ENCODE measurements around the gene GET3. TPM values are rescaled to one million over a fixed set of nuclear protein-coding genes. Genes with fewer than 3 reads are reported as not detected.

GET3 gene
- total and polyA plus RNA-seq, 2 of the 13 experiments (the other 11 are each of a cell fraction or from before 2014, with no cell fraction given): 57.7 to 59.4 TPM

DNA sequence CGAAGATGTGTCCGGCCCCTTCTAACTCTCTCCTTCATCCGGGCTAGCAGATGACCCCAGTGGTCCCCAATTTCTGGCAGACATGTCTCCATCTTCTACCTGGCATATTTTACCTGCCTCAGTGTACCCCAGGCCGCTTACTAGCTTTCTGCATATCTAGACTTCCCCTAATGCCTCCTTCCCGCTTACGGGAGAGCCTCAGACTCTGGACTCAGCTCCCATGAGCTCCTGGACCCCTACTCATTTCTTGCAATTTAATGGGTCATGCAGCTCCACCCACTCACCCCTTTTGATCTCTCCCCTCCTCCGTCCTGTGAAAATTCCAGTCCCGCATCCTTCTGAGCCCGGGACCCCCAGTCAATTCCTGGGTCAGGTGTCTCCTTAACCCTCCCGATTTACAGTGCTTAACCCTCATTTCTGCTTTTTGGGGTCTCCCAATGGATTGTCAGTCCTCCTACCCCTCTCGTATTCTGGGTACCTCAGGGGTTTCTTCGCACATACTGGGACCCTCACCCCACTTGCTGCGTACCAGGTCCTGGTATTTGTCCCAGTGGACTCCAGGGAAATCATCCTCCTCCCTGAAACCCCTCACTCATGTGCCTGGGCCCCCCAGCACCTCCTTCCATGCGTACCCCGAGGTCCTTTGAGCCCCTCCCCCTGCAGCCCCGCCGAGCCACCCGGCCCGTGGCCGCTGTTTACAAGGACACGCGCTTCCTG is 53.5 kb downstream of the GET3 start (continued):
- TF ChIP-seq ZFX (CRISPR knock-in tag; IDR thresholded peaks at IDR 0.05; ENCODE audit: low read depth) (no peak), ZNF446 (CRISPR knock-in tag; IDR thresholded peaks at IDR 0.05) (no peak), SNAPC2 (CRISPR knock-in tag; IDR thresholded peaks at IDR 0.05) (0 out of 2 replicates have a peak, but pooled peaks have one; percentile 64), AGO1 (IDR thresholded peaks at IDR 0.05; ENCODE audit: low read depth, low read length, poor library complexity, severe bottlenecking) (no peak), JUND (CRISPR knock-in tag; IDR thresholded peaks at IDR 0.05) (no peak), ZNF816 (CRISPR knock-in tag; IDR thresholded peaks at IDR 0.05; ENCODE audit: borderline replicate concordance) (peak; percentile 58; the same call in 1 of the 2 replicates), SATB2 (CRISPR knock-in tag; IDR thresholded peaks at IDR 0.05) (no peak), YEATS2 (CRISPR knock-in tag; IDR thresholded peaks at IDR 0.05; ENCODE audit: borderline replicate concordance) (no peak), ZNF224 (CRISPR knock-in tag; IDR thresholded peaks at IDR 0.05) (no peak), RAD21 (CRISPR knock-in tag; IDR thresholded peaks at IDR 0.05) (no peak)
- TF ChIP-seq, protein P1, sequence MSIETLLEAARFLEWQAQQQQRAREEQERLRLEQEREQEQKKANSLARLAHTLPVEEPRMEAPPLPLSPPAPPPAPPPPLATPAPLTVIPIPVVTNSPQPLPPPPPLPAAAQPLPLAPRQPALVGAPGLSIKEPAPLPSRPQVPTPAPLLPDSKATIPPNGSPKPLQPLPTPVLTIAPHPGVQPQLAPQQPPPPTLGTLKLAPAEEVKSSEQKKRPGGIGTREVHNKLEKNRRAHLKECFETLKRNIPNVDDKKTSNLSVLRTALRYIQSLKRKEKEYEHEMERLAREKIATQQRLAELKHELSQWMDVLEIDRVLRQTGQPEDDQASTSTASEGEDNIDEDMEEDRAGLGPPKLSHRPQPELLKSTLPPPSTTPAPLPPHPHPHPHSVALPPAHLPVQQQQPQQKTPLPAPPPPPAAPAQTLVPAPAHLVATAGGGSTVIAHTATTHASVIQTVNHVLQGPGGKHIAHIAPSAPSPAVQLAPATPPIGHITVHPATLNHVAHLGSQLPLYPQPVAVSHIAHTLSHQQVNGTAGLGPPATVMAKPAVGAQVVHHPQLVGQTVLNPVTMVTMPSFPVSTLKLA (IDR thresholded peaks at IDR 0.05): 0 out of 2 replicates have a peak, but pooled peaks have one; percentile 96
- TF ChIP-seq, protein P2, sequence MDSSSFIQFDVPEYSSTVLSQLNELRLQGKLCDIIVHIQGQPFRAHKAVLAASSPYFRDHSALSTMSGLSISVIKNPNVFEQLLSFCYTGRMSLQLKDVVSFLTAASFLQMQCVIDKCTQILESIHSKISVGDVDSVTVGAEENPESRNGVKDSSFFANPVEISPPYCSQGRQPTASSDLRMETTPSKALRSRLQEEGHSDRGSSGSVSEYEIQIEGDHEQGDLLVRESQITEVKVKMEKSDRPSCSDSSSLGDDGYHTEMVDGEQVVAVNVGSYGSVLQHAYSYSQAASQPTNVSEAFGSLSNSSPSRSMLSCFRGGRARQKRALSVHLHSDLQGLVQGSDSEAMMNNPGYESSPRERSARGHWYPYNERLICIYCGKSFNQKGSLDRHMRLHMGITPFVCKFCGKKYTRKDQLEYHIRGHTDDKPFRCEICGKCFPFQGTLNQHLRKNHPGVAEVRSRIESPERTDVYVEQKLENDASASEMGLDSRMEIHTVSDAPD (CRISPR knock-in tag; IDR thresholded peaks at IDR 0.05): 0 out of 2 replicates have a peak, but pooled peaks have one; percentile 40
- TF ChIP-seq, protein P3, sequence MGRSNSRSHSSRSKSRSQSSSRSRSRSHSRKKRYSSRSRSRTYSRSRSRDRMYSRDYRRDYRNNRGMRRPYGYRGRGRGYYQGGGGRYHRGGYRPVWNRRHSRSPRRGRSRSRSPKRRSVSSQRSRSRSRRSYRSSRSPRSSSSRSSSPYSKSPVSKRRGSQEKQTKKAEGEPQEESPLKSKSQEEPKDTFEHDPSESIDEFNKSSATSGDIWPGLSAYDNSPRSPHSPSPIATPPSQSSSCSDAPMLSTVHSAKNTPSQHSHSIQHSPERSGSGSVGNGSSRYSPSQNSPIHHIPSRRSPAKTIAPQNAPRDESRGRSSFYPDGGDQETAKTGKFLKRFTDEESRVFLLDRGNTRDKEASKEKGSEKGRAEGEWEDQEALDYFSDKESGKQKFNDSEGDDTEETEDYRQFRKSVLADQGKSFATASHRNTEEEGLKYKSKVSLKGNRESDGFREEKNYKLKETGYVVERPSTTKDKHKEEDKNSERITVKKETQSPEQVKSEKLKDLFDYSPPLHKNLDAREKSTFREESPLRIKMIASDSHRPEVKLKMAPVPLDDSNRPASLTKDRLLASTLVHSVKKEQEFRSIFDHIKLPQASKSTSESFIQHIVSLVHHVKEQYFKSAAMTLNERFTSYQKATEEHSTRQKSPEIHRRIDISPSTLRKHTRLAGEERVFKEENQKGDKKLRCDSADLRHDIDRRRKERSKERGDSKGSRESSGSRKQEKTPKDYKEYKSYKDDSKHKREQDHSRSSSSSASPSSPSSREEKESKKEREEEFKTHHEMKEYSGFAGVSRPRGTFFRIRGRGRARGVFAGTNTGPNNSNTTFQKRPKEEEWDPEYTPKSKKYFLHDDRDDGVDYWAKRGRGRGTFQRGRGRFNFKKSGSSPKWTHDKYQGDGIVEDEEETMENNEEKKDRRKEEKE (IDR thresholded peaks at IDR 0.05): no peak
- TF ChIP-seq, protein P4, sequence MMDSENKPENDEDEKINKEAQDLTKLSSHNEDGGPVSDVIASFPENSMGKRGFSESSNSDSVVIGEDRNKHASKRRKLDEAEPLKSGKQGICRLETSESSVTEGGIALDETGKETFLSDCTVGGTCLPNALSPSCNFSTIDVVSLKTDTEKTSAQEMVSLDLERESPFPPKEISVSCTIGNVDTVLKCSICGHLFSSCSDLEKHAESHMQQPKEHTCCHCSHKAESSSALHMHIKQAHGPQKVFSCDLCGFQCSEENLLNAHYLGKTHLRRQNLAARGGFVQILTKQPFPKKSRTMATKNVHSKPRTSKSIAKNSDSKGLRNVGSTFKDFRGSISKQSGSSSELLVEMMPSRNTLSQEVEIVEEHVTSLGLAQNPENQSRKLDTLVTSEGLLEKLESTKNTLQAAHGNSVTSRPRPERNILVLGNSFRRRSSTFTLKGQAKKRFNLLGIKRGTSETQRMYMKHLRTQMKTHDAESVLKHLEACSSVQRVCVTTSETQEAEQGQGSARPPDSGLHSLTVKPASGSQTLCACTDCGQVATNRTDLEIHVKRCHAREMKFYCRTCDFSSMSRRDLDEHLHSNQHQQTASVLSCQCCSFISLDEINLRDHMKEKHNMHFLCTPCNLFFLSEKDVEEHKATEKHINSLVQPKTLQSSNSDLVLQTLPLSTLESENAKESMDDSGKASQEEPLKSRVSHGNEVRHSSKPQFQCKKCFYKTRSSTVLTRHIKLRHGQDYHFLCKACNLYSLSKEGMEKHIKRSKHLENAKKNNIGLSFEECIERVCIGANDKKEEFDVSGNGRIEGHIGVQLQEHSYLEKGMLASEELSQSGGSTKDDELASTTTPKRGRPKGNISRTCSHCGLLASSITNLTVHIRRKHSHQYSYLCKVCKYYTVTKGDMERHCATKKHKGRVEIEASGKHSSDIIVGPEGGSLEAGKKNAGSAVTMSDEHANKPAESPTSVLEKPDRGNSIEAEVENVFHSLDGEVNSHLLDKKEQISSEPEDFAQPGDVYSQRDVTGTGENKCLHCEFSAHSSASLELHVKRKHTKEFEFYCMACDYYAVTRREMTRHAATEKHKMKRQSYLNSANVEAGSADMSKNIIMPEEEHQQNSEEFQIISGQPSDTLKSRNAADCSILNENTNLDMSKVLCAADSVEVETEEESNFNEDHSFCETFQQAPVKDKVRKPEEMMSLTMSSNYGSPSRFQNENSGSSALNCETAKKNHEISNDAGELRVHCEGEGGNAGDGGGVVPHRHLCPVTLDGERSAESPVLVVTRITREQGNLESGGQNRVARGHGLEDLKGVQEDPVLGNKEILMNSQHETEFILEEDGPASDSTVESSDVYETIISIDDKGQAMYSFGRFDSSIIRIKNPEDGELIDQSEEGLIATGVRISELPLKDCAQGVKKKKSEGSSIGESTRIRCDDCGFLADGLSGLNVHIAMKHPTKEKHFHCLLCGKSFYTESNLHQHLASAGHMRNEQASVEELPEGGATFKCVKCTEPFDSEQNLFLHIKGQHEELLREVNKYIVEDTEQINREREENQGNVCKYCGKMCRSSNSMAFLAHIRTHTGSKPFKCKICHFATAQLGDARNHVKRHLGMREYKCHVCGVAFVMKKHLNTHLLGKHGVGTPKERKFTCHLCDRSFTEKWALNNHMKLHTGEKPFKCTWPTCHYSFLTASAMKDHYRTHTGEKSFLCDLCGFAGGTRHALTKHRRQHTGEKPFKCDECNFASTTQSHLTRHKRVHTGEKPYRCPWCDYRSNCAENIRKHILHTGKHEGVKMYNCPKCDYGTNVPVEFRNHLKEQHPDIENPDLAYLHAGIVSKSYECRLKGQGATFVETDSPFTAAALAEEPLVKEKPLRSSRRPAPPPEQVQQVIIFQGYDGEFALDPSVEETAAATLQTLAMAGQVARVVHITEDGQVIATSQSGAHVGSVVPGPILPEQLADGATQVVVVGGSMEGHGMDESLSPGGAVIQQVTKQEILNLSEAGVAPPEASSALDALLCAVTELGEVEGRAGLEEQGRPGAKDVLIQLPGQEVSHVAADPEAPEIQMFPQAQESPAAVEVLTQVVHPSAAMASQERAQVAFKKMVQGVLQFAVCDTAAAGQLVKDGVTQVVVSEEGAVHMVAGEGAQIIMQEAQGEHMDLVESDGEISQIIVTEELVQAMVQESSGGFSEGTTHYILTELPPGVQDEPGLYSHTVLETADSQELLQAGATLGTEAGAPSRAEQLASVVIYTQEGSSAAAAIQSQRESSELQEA (CRISPR knock-in tag; IDR thresholded peaks at IDR 0.05; ENCODE audit: not compliant biosample characterization): no peak

All from HepG2 (cell line).